HepG2 (cell line): ENCODE measurements around the gene CENPP. TPM values are rescaled to one million over a fixed set of nuclear protein-coding genes. Genes with fewer than 3 reads are reported as not detected.

Source experiments
- ATAC-seq: fragments of 200-7000 bp; cut with Tn5 transposase; 3 replicates; pipeline ENCODE4 v1.9.1; 2020; ENCODE audit warnings: mild to moderate bottlenecking, moderate library complexity
- BruUV-seq: library from RNA; stranded (reverse); fragments of 400-500 nt; replicated peaks from 2 replicates; lab custom pipeline; 2021; lab: Mats Ljungman, UMichigan
- CTCF ChIA-PET: fragments of 300-600 bp; formaldehyde crosslinking; extraction: SDS; loops from one replicate; lab custom pipeline; 2021; ENCODE audit warnings: low total read pairs, inconsistent platforms, low intra/inter-chr PET ratio; lab: Yijun Ruan, JAX
- POLR2A ChIA-PET: fragments of 350-600 bp; sonication (Branson Sonifier 250); formaldehyde crosslinking; loops from one replicate; lab custom pipeline; 2020; ENCODE audit warnings: antibody characterized with exemption, inconsistent platforms; lab: Yijun Ruan, JAX
- DNase-seq: peaks from one replicate; pipeline ENCODE4 v3.0.0-alpha.2; 2015; ENCODE audit warnings: low spot score
- FAIRE-seq: peaks from 3 replicates; lab custom pipeline; 2011; peaks lifted over from hg19 to GRCh38; lab: Jason Lieb, UNC
- H2AFZ ChIP-seq: one replicate; pipeline ENCODE4 v1.6.1; 2011; ENCODE audit warnings: low read length, inconsistent platforms
- H3K27ac ChIP-seq: fragments of 300-600 bp; 3 replicates; pipeline ENCODE4 v1.8.0; 2011; ENCODE audit warnings: mixed run types, mild to moderate bottlenecking, mixed read lengths, low read length, inconsistent platforms; ENCODE audit not compliant: insufficient read depth; ENCODE audit errors: extremely low read length
- H3K27me3 ChIP-seq, 2 experiments: fragments of 200-600 bp in 1 of 2; 2 replicates in 1 of 2; 3 replicates in 1 of 2; pipeline versions ENCODE4 v1.6.0 to v1.8.0; 2011; ENCODE audit warnings: low read length in 2 of 2, mild to moderate bottlenecking in 2 of 2, moderate library complexity in 2 of 2, inconsistent platforms in 1 of 2; ENCODE audit not compliant: insufficient read depth in 2 of 2, control insufficient read depth in 1 of 2
- H3K36me3 ChIP-seq, 2 experiments: fragments of 200-600 bp in 1 of 2; replicated peaks in 1 of 2; 2 replicates in 1 of 2; 3 replicates in 1 of 2; pipeline versions ENCODE4 v1.5.1 to v1.8.0; 2011; ENCODE audit warnings: low read length in 2 of 2, inconsistent platforms in 1 of 2; ENCODE audit not compliant: insufficient read depth in 2 of 2, control insufficient read depth in 1 of 2
- H3K4me1 ChIP-seq: 2 replicates; pipeline ENCODE4 v1.5.1; 2012; ENCODE audit warnings: low read length, inconsistent platforms; ENCODE audit not compliant: insufficient read depth
- H3K4me2 ChIP-seq: 2 replicates; pipeline ENCODE4 v1.6.0; 2011; ENCODE audit warnings: low read depth, low read length, inconsistent platforms
- H3K4me3 ChIP-seq, 3 experiments: fragments of 200-600 bp in 1 of 3; sonication (generic), shearing (Covaris generic) in 1 of 3; replicated peaks in 1 of 3; 2 replicates each; pipeline ENCODE4 v1.5.1; 2011 to 2016; ENCODE audit warnings: low read length in 3 of 3, inconsistent platforms in 2 of 3, low read depth in 2 of 3, mild to moderate bottlenecking in 2 of 3, control low read depth in 1 of 3, mixed read lengths in 1 of 3; ENCODE audit not compliant: insufficient read depth in 1 of 3
- H3K79me2 ChIP-seq: one replicate; pipeline ENCODE4 v1.6.1; 2011; ENCODE audit warnings: low read length, inconsistent platforms; ENCODE audit not compliant: insufficient read depth
- H3K9ac ChIP-seq: 2 replicates; pipeline ENCODE4 v1.6.0; 2011; ENCODE audit warnings: mild to moderate bottlenecking, low read depth, low read length, inconsistent platforms; ENCODE audit not compliant: insufficient read depth
- H3K9me3 ChIP-seq: 2 replicates; pipeline ENCODE4 v1.5.1; 2012; ENCODE audit warnings: mild to moderate bottlenecking, low read length
- H4K20me1 ChIP-seq: 2 replicates; pipeline ENCODE4 v1.6.0; 2011; ENCODE audit warnings: inconsistent platforms, mild to moderate bottlenecking, low read length, moderate library complexity; ENCODE audit not compliant: insufficient read depth
- SYNCRIP ChIP-seq: fragments of 200-400 bp; formaldehyde crosslinking; IDR thresholded peaks from 2 replicates; pipeline ENCODE4 v1.6.1; 2018; ENCODE audit warnings: mild to moderate bottlenecking, low read depth, low read length; ENCODE audit not compliant: insufficient read depth
- ZFX ChIP-seq: sonication (generic); formaldehyde crosslinking; IDR thresholded peaks from 2 replicates; pipeline ENCODE4 v1.4.0; 2020; ENCODE audit warnings: mild to moderate bottlenecking, low read depth, missing genetic modification reagents, moderate library complexity
- ZNF678 ChIP-seq: sonication (generic); formaldehyde crosslinking; IDR thresholded peaks from 2 replicates; pipeline ENCODE4 v1.4.0; 2020; ENCODE audit warnings: mild to moderate bottlenecking, missing genetic modification reagents
- ZNF761 ChIP-seq: sonication (generic); formaldehyde crosslinking; conservative IDR thresholded peaks from 2 replicates; pipeline ENCODE4 v1.4.0; 2020; ENCODE audit warnings: mild to moderate bottlenecking, missing genetic modification reagents
- in situ Hi-C: cut with HindIII; loops from 2 replicates; pipeline ENCODE4 v1.10.0; 2017; ENCODE audit warnings: low pct_unique_long_range_greater_than_20kb; ENCODE audit not compliant: extremely low pct_ligation_motif_present
- intact Hi-C: fragments of 100-400 bp; cut with micrococcal nuclease; formaldehyde crosslinking; loops from one replicate; pipeline ENCODE4 v1.10.0; 2022; ENCODE audit not compliant: unreplicated experiment
- polyA plus RNA-seq, 8 experiments: library from polyadenylated mRNA; depleted of rRNA in 3 of 8; stranded (reverse) in 7 of 8; unstranded in 1 of 8; fragments of >200 nt; fragmentation: Illumina TruSeq in 4 of 8; extraction: Trizol in 4 of 8; gene quantifications; 2 replicates each; pipeline versions ENCODE4 v1.2.1 to v1.2.3, GENCODE V29; 2011 to 2016; ENCODE audit warnings: low read depth in 4 of 8, missing spikeins in 1 of 8, mixed read lengths in 1 of 8; ENCODE audit not compliant: insufficient read depth in 1 of 8
- total RNA-seq, 5 experiments: library from RNA; depleted of rRNA; stranded (reverse); fragments of >200 nt; fragmentation: Illumina TruSeq; extraction: Trizol; gene quantifications; 2 replicates each; pipeline ENCODE4 v1.2.3, GENCODE V29; 2016; ENCODE audit warnings: low read depth in 1 of 5
- TF ChIP-seq, protein P1 (sequence below), 2 experiments: sonication (generic) in 1 of 2; formaldehyde crosslinking in 1 of 2; IDR thresholded peaks; 2 replicates each; pipeline versions ENCODE4 v1.6.1 to v1.9.0; 2014 to 2022; ENCODE audit warnings: antibody characterized with exemption in 1 of 2, borderline replicate concordance in 1 of 2, inconsistent platforms in 1 of 2, low read depth in 1 of 2, missing genetic modification reagents in 1 of 2

CENPP gene
- total and polyA plus RNA-seq, 2 of the 13 experiments (the other 11 are each of a cell fraction or from before 2014, with no cell fraction given): 2.0 to 11.4 TPM

DNA sequence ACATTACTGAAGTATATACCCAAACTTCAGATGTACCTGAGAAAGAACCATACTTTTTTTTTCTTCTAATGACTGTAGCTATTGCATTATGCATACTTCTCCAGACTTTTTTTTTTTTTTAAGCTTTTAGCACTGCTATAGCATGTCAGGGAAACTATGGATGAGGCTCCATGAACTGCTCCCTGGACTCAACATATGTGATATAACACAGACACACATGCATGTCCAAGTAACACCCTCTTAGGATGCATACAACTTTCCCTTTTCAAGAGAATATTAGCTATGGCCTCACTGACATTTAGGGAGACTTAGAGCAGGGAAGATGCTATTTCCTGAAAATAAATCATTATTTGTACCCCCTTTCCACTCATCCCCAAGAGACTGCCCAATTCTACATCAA lies 157.1 kb downstream of the CENPP start:
- DNase-seq: no peak
- H4K20me1 ChIP-seq: no peaks in the 10 kb centered on the region
- no peak for TF ChIP-seq ZNF761 (CRISPR knock-in tag)
- no peak for TF ChIP-seq SYNCRIP
- no peak for TF ChIP-seq ZNF678 (CRISPR knock-in tag)
- TF ChIP-seq, protein P1, sequence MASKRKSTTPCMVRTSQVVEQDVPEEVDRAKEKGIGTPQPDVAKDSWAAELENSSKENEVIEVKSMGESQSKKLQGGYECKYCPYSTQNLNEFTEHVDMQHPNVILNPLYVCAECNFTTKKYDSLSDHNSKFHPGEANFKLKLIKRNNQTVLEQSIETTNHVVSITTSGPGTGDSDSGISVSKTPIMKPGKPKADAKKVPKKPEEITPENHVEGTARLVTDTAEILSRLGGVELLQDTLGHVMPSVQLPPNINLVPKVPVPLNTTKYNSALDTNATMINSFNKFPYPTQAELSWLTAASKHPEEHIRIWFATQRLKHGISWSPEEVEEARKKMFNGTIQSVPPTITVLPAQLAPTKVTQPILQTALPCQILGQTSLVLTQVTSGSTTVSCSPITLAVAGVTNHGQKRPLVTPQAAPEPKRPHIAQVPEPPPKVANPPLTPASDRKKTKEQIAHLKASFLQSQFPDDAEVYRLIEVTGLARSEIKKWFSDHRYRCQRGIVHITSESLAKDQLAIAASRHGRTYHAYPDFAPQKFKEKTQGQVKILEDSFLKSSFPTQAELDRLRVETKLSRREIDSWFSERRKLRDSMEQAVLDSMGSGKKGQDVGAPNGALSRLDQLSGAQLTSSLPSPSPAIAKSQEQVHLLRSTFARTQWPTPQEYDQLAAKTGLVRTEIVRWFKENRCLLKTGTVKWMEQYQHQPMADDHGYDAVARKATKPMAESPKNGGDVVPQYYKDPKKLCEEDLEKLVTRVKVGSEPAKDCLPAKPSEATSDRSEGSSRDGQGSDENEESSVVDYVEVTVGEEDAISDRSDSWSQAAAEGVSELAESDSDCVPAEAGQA (IDR thresholded peaks at IDR 0.05; ENCODE audit: low read depth): no peak
- TF ChIP-seq, protein P1 (CRISPR knock-in tag; IDR thresholded peaks at IDR 0.05; ENCODE audit: borderline replicate concordance): no peak
- TF ChIP-seq ZFX (CRISPR knock-in tag): no peak
- no peaks in the 10 kb centered on the region for H3K9me3 ChIP-seq
- no peak overlapping the region for H3K4me2 ChIP-seq
- ATAC-seq: no peak
- FAIRE-seq: no peak
- CTCF ChIA-PET: interaction anchor here (0.6 kb wide), 1 partner anchor 1114 kb away, joined by 3 read pairs; no protein-coding TSS in a partner anchor
- H3K27ac ChIP-seq: no peak overlapping the region
- no peak overlapping the region for H2AFZ ChIP-seq
- intact Hi-C loops (no loop called here), in situ Hi-C loops (no loop called here)
- H3K27me3 ChIP-seq: no peaks in the 10 kb centered on the region
- no TSS peak for BruUV-seq
- no peak overlapping the region for H3K9ac ChIP-seq
- H3K79me2 ChIP-seq: no peaks in the 10 kb centered on the region
- no peak overlapping the region for H3K4me3 ChIP-seq
- H3K36me3 ChIP-seq: no peaks in the 10 kb centered on the region
- peaks cover 13% of the 10 kb centered on the region for H3K4me1 ChIP-seq
- POLR2A ChIA-PET: no interaction called here
